Heart left ventricle (tissue), 13 donors: ENCODE data around the gene MRPS5.

ENCODE experiments used
- POLR2A ChIP-seq, 2 donors: fragments of 450-650 bp; IDR thresholded peaks; one replicate each; pipeline ENCODE4 v1.6.1; 2017; ENCODE audit warnings: antibody characterized with exemption in 2 of 2, mild to moderate bottlenecking in 2 of 2, moderate library complexity in 2 of 2
- TF ChIP-seq, protein P1 (sequence below), 12 donors: fragments of 200-600 bp; sonication (generic) in 4 of 12; IDR thresholded peaks; one replicate each; pipeline versions ENCODE4 v1.5.0 to v1.8.0; 2018 to 2022; ENCODE audit warnings: antibody characterized with exemption in 12 of 12, mild to moderate bottlenecking in 5 of 12
- donor health status: ischemic (EF 13 %, LVEDD 7.1; RV severe dilation, severe dysfunction).
- donor health status: DM: no; HTN: yes; CAD: no.
- donor health status: DM: no; HTN: no; CAD: no.
- donor health status: ischemic (EF 25% LVEDD 6.9; RV normal size, moderate dysfunction).
- donor health status: ischemic (EF 25% LVEDD 5.7; RV mildly dilated, moderate dysfunction).
- donor health status: ischemic (EF 35%, LVEDD 5.7; RV mildly dilated, moderate dysfunction).
- donor health status: nonischemic (EF 11% LVEDD 7.7; RV severe dilation, severe dysfunction).
- donor health status: DM: yes; HTN: yes; CAD: no.
- donor health status: PGD.
- donor health status: ischemic (EF 29% LVEDD 5.4; RV normal size, mild dysfunction).
- donor health status: nonischemic (EF 23%, LVEDD 6.1; RV moderate dilation, normal function).

DNA sequence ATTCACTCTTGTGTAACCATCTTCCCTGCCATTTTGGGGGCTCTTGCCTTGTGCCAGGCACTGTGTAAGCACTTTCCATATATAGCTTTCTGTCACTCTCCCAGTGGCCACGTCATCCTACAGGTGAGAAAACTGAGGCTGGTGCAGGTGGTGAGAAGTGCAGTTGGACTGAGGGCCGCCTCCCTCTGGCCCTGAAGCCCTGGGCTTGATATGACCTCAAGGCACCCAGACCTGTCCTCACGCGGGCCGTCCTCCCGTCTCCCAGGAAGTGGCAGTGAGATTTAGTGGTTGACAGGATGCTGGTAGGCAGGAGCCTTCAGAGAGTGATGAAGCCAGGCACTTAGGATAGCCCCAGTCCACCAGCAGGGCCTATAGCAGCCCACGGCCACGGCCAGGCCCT lies 65.6 kb downstream of the MRPS5 start:
- TF ChIP-seq, protein P1, sequence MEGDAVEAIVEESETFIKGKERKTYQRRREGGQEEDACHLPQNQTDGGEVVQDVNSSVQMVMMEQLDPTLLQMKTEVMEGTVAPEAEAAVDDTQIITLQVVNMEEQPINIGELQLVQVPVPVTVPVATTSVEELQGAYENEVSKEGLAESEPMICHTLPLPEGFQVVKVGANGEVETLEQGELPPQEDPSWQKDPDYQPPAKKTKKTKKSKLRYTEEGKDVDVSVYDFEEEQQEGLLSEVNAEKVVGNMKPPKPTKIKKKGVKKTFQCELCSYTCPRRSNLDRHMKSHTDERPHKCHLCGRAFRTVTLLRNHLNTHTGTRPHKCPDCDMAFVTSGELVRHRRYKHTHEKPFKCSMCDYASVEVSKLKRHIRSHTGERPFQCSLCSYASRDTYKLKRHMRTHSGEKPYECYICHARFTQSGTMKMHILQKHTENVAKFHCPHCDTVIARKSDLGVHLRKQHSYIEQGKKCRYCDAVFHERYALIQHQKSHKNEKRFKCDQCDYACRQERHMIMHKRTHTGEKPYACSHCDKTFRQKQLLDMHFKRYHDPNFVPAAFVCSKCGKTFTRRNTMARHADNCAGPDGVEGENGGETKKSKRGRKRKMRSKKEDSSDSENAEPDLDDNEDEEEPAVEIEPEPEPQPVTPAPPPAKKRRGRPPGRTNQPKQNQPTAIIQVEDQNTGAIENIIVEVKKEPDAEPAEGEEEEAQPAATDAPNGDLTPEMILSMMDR (IDR thresholded peaks at IDR 0.05) = no peak
- no peak for TF ChIP-seq POLR2A (IDR thresholded peaks at IDR 0.05)
